Stimulated activated CD4-positive, alpha-beta T cell treated with anti-CD3 and anti-CD28 coated beads, Interleukin-4, amount 100 ng/mL, for 4 hours (primary cell): ENCODE results near the gene SRPX2.

Experiments used
- DNase-seq, 2 experiments: peaks; one replicate each; pipeline ENCODE4 v3.0.0-alpha.2; 2020

The SRPX2 gene, protein sequence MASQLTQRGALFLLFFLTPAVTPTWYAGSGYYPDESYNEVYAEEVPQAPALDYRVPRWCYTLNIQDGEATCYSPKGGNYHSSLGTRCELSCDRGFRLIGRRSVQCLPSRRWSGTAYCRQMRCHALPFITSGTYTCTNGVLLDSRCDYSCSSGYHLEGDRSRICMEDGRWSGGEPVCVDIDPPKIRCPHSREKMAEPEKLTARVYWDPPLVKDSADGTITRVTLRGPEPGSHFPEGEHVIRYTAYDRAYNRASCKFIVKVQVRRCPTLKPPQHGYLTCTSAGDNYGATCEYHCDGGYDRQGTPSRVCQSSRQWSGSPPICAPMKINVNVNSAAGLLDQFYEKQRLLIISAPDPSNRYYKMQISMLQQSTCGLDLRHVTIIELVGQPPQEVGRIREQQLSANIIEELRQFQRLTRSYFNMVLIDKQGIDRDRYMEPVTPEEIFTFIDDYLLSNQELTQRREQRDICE

DNA sequence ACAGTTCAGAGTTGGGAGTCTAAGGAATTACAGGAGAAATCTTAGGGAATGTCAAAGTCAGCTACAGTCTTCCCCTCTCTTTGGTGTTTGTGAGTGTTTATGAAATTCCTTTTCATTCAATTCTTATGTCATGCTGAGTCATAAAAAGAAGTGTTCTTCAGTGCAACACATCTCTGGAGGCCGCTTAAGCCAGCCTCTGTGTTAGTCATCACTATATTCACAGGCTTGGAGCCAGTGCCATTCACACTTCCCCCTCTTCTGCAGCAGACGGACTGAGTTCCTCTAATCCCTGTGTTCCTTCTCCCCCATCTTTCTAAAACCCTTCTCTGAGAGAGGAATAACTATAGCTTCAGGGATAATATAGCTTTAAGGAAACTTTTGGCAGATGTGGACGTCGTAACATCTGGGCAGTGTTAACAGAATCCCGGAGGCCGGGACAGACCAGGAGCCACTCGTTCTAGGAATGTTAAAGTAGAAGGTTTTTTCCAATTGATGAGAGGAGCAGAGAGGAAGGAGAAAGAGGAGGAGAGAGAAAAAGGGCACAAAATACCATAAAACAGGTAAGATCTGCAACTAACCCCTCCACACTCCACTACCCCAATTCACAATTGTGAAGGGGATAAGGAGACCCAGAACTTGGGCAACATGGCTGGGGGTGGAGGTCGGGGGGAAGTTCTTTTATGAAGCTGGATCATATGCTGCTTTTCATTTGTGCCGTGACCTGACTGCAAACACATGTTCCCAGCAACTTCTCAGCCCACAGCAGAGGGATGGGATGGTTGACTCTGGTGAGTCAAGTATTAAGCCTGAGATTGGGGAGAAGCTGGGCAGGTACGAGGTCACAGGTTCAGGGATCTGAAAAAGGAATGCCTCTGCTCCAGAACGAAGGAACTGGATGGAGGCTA lies at the start of gene SRPX2:
Gene SRPX2, plus strand, starts transcription at position 244 of the 905 bp plus-strand sequence. CDS start 2,124 bp downstream, outside the sequence.
- DNase-seq = no peak

DNA sequence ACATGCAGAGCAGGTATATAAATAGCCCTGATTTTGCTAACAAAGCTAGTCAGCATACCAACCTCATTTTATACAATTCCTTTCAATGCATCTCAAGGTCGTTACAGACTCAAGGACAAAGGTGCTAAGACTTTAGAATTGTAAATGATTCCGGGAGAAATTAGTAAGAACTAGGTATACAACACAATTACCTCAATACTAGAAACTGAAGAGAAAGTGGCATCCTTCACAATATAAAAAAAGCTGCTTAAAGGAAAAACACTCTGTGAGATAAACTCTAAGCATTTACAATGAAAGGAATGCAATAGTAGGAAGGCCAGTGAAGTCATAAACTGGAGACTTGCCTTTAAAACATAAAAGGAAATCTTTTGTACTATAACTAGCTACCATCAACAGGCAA lies 47.4 kb upstream of the SRPX2 start:
- no peak for DNase-seq

GRCh38 chrX:100599456-100599855 lies 44.5 kb upstream of the SRPX2 start:
- DNase-seq = no peak

- DNase-seq = no peak
Measured at GRCh38 chrX:100600340-100600739, 43.7 kb upstream of the SRPX2 start.

- no peak for DNase-seq
Measured at GRCh38 chrX:100600758-100601157, 43.2 kb upstream of the SRPX2 start.

GRCh38 chrX:100606753-100607152 lies 37.2 kb upstream of the SRPX2 start:
- no peak for DNase-seq

DNA sequence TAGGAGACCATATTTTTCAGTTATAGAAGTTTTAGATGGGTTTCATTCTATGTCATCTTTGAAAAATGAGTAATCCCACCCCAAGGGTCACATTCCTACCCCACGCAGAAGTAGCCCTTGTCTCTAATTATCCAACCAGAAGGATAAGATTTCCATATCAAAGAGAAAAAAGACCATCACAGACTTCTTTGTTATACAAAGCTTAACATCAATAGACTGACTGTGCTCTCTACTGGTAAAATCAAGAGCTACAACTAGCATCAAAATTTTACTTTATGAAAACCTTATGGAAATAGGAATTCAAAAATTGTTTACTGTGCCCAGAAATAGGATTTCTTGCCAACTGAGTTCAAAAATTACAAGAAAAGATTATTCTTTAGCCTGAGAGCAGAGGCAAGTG lies 34.4 kb upstream of the SRPX2 start:
- no peak for DNase-seq

- DNase-seq = no peak
Measured at GRCh38 chrX:100611951-100612350, 32.0 kb upstream of the SRPX2 start.

GRCh38 chrX:100615005-100615404 lies 29.0 kb upstream of the SRPX2 start:
- no peak for DNase-seq

DNA sequence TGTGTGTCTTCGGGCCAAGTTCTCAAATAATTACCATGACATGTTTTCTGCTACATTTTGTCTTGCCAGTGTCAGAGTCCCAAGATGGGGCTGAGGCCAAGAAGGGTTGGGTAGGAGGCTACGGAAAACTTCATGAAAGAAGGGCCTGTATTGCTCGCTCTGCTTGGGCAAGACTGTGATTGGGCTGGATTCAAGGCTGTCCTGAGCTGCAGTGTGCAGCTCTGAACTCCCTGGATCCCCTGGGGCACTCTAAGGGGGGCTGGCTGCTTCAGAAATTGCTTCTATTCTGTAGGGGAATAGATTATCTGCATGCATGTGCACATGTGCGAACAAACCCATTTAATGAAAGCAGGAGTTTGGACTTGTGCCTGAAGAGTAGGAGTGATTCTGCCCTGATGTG lies 21.0 kb upstream of the SRPX2 start:
- DNase-seq = no peak

DNA sequence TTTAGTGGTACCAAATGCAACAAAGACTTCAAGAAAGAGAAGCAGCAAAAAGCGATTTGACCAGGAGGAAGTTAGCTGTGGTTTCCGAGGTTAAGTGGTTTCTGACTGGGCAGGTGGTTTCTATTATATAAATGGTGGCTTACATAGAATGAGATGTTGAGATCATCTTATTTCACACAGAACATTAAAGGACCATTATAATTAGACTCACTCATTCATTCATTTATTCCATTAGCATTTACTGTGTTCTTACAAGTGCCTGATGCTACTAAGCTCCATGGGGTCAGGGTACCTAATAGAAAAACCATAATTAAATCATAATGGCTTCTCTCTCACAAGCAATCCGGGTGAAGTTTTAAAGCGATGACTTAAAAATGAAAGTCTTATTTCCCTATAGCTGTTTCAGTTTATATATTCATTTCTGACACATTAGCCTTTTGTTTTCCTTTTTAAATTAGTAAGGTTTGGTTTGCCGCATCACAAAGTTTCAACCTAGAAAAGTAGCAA lies 18.0 kb upstream of the SRPX2 start:
- DNase-seq = no peak

GRCh38 chrX:100635040-100635439 lies 9.0 kb upstream of the SRPX2 start:
- DNase-seq = no peak

DNA sequence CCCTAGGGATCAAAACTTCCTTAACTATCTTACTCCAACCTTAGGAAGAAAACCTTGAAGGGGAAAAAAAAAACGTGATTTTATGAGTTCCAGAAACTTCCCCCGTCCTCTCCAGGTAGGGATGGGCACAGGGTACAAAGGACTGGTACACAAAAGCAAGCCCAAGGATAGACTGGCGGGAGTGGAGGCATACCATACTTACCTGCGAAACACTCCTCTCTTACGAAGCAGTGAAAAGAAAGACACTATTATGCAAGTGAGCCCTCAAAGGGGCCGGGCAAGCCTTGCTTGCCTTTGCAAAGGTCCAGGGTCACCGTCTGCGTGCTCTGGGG lies 8.0 kb upstream of the SRPX2 start:
- no peak for DNase-seq

- DNase-seq = peak; percentile 66 to 72
Measured at GRCh38 chrX:100636321-100636991, 7.5 kb upstream of the SRPX2 start, which contains the start of gene TSPAN6. Gene TSPAN6 (minus strand): TSS chrX:100636806. CDS start chrX:100636694, 112 bp downstream.

- no peak for DNase-seq
Measured at GRCh38 chrX:100642290-100642689, 1.7 kb upstream of the SRPX2 start.

DNA sequence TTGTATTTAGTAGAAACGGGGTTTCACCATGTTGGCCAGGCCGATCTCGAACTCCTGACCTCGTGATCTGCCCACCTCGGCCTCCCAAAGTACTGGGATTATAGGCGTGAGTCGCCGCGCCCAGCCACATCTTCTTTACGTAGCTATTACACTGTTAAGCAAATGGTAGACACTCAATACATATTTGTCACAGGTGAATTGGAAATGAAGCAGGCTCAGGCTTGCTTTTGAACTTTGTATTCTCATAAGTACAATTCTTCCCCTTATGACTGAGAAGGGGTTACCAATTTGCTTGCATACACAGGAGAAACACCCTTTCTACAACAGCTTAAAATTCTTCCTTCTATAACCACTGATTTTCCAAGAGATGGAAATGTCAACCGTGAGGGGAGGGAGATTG lies 787 bp upstream of the SRPX2 start:
- DNase-seq = no peak

- no peak for DNase-seq
Measured at GRCh38 chrX:100645106-100645505, 1.1 kb downstream of the SRPX2 start.

DNA sequence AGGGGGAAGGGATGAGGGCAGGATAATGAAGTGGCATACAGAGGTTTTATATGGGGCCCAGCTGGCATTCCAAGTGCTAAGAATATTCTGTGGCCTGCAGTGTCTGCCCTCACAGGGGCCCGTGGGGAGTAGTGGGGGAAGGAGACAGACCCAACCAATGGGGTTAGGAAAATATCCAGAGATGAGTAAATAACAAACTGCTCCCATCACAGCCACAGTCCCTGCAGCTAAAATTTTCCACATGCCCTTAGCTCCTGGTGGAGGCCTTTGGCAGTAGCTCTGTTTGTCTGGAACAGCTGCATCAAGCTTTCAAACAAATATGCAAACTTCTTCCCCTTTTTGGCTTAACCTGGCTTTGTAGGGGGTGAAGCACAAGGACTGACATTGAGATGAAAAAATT lies 3.1 kb downstream of the SRPX2 start:
- no peak for DNase-seq

- DNase-seq = no peak
Measured at GRCh38 chrX:100647739-100648138, 3.7 kb downstream of the SRPX2 start.

- DNase-seq = no peak
Measured at GRCh38 chrX:100648458-100649417, 4.7 kb downstream of the SRPX2 start.

DNA sequence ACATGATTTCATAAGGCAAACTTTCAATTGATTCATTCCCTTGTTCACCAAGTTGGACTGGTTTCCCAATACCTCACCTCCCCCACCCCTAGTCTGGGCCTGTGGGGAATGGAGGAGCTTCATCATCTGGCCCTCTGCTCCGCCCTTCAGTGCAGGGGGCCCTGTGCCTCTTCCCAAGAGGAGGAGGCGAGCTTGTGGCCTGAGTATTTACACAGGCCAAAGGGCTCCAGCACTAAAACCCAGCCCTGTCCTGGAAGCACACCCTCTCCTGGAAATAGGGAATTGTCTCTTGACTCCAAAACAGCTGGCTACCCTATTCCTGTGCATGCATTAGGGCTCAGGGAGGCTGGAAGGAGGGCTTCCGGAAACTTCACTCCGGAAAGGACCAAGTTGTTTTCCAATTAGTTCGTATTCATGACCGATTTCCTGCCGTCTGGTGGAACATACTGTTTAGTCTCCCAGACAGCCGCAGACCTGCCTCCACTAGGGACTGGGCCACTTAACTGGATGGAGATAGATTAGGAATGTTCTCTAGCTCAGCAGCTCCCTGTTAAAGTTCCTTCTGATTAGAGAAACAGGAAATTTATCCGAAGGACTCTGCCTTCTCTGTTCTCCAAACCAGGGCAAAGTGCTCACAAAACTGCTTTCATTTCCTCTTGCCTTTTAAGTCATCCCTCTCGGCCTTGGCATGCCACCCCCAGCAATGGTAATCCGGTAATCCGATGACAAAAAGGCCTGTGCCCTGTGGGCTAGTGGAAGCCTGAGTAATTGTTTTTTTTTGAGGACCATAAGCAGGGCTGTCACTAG lies 5.8 kb downstream of the SRPX2 start:
- no peak for DNase-seq
